ENCODE results near the gene HAT1. TPM values are rescaled to one million over a fixed set of nuclear protein-coding genes. Genes with fewer than 3 reads are reported as not detected.

Gene HAT1
- total RNA-seq, 4 donors from 2014 or later: 24.9 to 40.2 (median 25.6) TPM

GRCh38 chr2:171939743-171940071 lies 17.4 kb downstream of the HAT1 start:
- ATAC-seq (ENCODE audit: low FRiP score): no peak

GRCh38 chr2:171941316-171941699 lies 19.0 kb downstream of the HAT1 start:
- DNase-seq (ENCODE audit: low spot score): no peak
- no peak for ATAC-seq (ENCODE audit: low FRiP score)
- TF ChIP-seq CTCF (IDR thresholded peaks at IDR 0.05): no peak

More at GRCh38 chr2:171939743-171940071, 17.4 kb downstream of the HAT1 start:
- DNase-seq (ENCODE audit: low spot score): no peak
- no peak for TF ChIP-seq CTCF (IDR thresholded peaks at IDR 0.05)

GRCh38 chr2:171943869-171944268 lies 21.6 kb downstream of the HAT1 start:
- no peak for TF ChIP-seq CTCF (IDR thresholded peaks at IDR 0.05)
- ATAC-seq (ENCODE audit: low FRiP score): no peak
- no peak for DNase-seq (ENCODE audit: low spot score)

DNA sequence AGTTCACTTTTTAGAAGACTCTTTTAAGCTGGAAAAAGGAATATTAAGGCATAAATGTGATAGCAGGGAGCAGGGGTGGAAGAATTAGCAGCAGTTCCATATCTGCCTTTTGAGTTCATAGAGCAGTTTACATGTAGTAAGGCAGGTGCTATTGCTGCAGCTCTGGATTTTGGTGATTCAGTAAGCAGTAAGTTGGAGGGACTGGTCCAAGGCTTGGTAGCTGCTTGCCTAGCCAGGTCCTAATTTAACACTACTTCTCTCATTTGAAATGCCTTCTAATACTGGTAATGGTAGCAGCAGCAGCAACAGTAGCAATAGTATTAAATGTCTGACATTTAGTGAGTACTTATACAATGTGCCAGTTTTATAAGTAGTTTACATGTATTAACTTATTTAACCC lies 30.0 kb downstream of the HAT1 start:
- no peak for TF ChIP-seq CTCF (IDR thresholded peaks at IDR 0.05)
- ATAC-seq (ENCODE audit: low FRiP score): no peak
- no peak for DNase-seq (ENCODE audit: low spot score)

GRCh38 chr2:171952748-171953147 lies 30.5 kb downstream of the HAT1 start:
- ATAC-seq (ENCODE audit: low FRiP score) (no peak), DNase-seq (ENCODE audit: low spot score) (no peak)
- no peak for TF ChIP-seq CTCF (IDR thresholded peaks at IDR 0.05)

GRCh38 chr2:171956135-171956825 lies 34.0 kb downstream of the HAT1 start:
- ATAC-seq (ENCODE audit: low FRiP score) (no peak), DNase-seq (ENCODE audit: low spot score) (no peak)
- TF ChIP-seq CTCF (IDR thresholded peaks at IDR 0.05): no peak

DNA sequence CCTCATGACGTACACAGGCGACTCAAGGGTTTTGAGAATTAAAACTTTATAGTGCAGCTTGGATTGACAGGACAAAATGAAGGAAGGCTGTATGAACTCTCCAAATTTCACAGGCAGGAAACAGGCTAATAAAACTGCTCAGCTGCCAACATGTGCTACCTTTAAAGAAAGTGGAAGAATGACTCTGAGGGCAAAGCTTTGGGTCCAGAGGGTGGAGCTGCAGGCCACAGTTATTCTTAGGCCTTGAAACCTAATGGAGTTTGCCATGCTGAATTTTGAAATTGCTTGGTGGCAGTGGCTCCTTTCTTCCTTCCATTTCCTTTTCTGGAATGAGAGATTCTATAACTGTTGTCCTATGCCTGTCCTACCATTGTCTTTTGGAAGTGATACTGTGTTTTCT lies 34.8 kb downstream of the HAT1 start:
- DNase-seq (ENCODE audit: low spot score) (no peak), ATAC-seq (ENCODE audit: low FRiP score) (no peak)
- no peak for TF ChIP-seq CTCF (IDR thresholded peaks at IDR 0.05)
